DND-41 (cell line): ENCODE results near the gene TOP2B.

ENCODE experiments used
- ATAC-seq: fragments of 200-7000 bp; cut with Tn5 transposase; 3 replicates; pipeline ENCODE4 v1.9.1; 2021; ENCODE audit warnings: low read depth; ENCODE audit not compliant: insufficient read depth
- DNase-seq: peaks from one replicate; pipeline ENCODE4 v3.0.0-alpha.2; 2020
- H2AFZ ChIP-seq: 2 replicates; pipeline ENCODE4 v1.6.0; 2012; ENCODE audit warnings: low read depth, low read length
- H3K27ac ChIP-seq: 2 replicates; pipeline ENCODE4 v1.5.1; 2012; ENCODE audit warnings: low read length, inconsistent platforms
- H3K27me3 ChIP-seq: fragments of 200-600 bp; sonication (generic); 2 replicates; pipeline ENCODE4 v1.6.0; 2012; ENCODE audit warnings: low read length, mild to moderate bottlenecking, inconsistent platforms; ENCODE audit not compliant: insufficient read depth, poor library complexity
- H3K36me3 ChIP-seq: 2 replicates; pipeline ENCODE4 v1.5.1; 2012; ENCODE audit warnings: low read length, inconsistent platforms; ENCODE audit not compliant: insufficient read depth
- H3K4me1 ChIP-seq: 2 replicates; pipeline ENCODE4 v1.5.1; 2012; ENCODE audit warnings: mild to moderate bottlenecking, low read length; ENCODE audit not compliant: insufficient read depth
- H3K4me2 ChIP-seq: 2 replicates; pipeline ENCODE4 v1.6.0; 2012; ENCODE audit warnings: mild to moderate bottlenecking, moderate library complexity, low read length, inconsistent platforms; ENCODE audit not compliant: insufficient read depth
- H3K4me3 ChIP-seq, 2 experiments: fragments of 200-600 bp in 1 of 2; shearing (Covaris generic) in 1 of 2; 2 replicates each; pipeline ENCODE4 v1.5.1; 2012 to 2016; ENCODE audit warnings: inconsistent platforms in 2 of 2, low read length in 2 of 2, mild to moderate bottlenecking in 2 of 2, low read depth in 1 of 2, moderate library complexity in 1 of 2
- H3K79me2 ChIP-seq: 2 replicates; pipeline ENCODE4 v1.6.0; 2012; ENCODE audit warnings: low read length, inconsistent platforms; ENCODE audit not compliant: insufficient read depth
- H3K9ac ChIP-seq: 2 replicates; pipeline ENCODE4 v1.6.0; 2012; ENCODE audit warnings: low read depth, mild to moderate bottlenecking, inconsistent platforms, low read length, moderate library complexity
- H3K9me3 ChIP-seq: 2 replicates; pipeline ENCODE4 v1.5.1; 2012; ENCODE audit warnings: low read length, moderate library complexity, mild to moderate bottlenecking, inconsistent platforms; ENCODE audit not compliant: insufficient read depth, severe bottlenecking
- H4K20me1 ChIP-seq: 2 replicates; pipeline ENCODE4 v1.6.0; 2012; ENCODE audit warnings: low read length; ENCODE audit not compliant: insufficient read depth
- CTCF ChIP-seq: IDR thresholded peaks from 2 replicates; pipeline ENCODE4 v1.5.1; 2012; ENCODE audit warnings: borderline replicate concordance, low read length, moderate library complexity, mild to moderate bottlenecking; ENCODE audit not compliant: poor library complexity, severe bottlenecking; ENCODE audit errors: extremely low read depth
- EZH2 ChIP-seq: IDR thresholded peaks from 3 replicates; pipeline ENCODE4 v1.6.1; 2012; ENCODE audit warnings: borderline replicate concordance, low read depth, mild to moderate bottlenecking, moderate library complexity, low read length, inconsistent platforms; ENCODE audit not compliant: severe bottlenecking

Gene TOP2B

DNA sequence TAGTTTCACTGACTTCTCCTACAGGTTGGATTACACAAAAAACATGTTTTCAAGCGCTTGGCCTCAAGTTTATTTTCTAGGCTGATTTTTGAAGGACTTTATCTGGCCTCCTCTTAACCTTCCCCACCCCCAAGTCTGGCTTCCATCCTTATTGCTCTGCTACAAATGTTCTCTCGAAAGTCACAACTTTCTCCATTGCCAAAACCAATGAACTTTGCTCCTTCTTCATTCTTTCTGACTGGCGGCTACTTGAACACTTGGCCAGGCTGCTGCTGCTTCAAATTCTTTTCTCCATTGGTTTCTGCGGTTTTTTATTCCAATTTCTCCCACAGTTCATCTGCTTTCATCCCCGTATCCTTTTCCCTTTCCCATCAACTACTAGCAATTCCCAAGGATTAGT is 106.6 kb downstream of the TOP2B start:
- no peak for DNase-seq
- H3K4me3 ChIP-seq: no peak overlapping the region
- H3K4me1 ChIP-seq: no peaks in the 10 kb centered on the region
- no peaks in the 10 kb centered on the region for H3K36me3 ChIP-seq
- no peak for TF ChIP-seq CTCF
- TF ChIP-seq EZH2: no peak
- no peak overlapping the region for H3K27ac ChIP-seq
- ATAC-seq: no peak
- H3K79me2 ChIP-seq: no peaks in the 10 kb centered on the region
- no peaks in the 10 kb centered on the region for H3K9me3 ChIP-seq
- no peak overlapping the region for H3K4me2 ChIP-seq
- no peaks in the 10 kb centered on the region for H4K20me1 ChIP-seq
- peaks cover 3% of the 10 kb centered on the region for H3K27me3 ChIP-seq
- H2AFZ ChIP-seq: no peak overlapping the region
- no peak overlapping the region for H3K9ac ChIP-seq

GRCh38 chr3:25557694-25558093 is 107.0 kb downstream of the TOP2B start:
- Histone ChIP-seq H3K79me2 (no peaks in the 10 kb centered on the region), H3K9me3 (no peaks in the 10 kb centered on the region), H3K27me3 (no peaks in the 10 kb centered on the region), H3K27ac (no peak overlapping the region), H4K20me1 (no peaks in the 10 kb centered on the region), H3K4me3 (no peak overlapping the region), H3K36me3 (no peaks in the 10 kb centered on the region), H3K4me2 (no peak overlapping the region), H3K9ac (no peak overlapping the region), H2AFZ (no peak overlapping the region), H3K4me1 (no peaks in the 10 kb centered on the region)
- DNase-seq (no peak), ATAC-seq (no peak)
- TF ChIP-seq CTCF (no peak), EZH2 (no peak)

- Histone ChIP-seq H3K36me3 (no peaks in the 10 kb centered on the region), H3K27me3 (no peaks in the 10 kb centered on the region), H3K4me1 (no peaks in the 10 kb centered on the region), H4K20me1 (no peaks in the 10 kb centered on the region), H3K4me3 (no peak overlapping the region), H3K9ac (no peak overlapping the region), H3K27ac (no peak overlapping the region), H3K9me3 (no peaks in the 10 kb centered on the region), H3K79me2 (no peaks in the 10 kb centered on the region), H2AFZ (no peak overlapping the region), H3K4me2 (no peak overlapping the region)
- DNase-seq (no peak), ATAC-seq (no peak)
- TF ChIP-seq EZH2: no peak
- no peak for TF ChIP-seq CTCF
Observed at GRCh38 chr3:25556447-25556846, 108.3 kb downstream of the TOP2B start.
